Ishikawa (cell line): Measurements from ENCODE around the gene IFNGR2.

Experiments
- CEBPB ChIP-seq: IDR thresholded peaks from 2 replicates; pipeline ENCODE4 v1.6.1; 2012
- CREB1 ChIP-seq: IDR thresholded peaks from 2 replicates; pipeline ENCODE4 v1.6.1; 2012; ENCODE audit warnings: low read depth
- EGR1 ChIP-seq: IDR thresholded peaks from 2 replicates; pipeline ENCODE4 v1.6.1; 2012
- EP300 ChIP-seq: IDR thresholded peaks from 2 replicates; pipeline ENCODE4 v1.6.1; 2012; ENCODE audit warnings: borderline replicate concordance
- FOXM1 ChIP-seq: IDR thresholded peaks from 2 replicates; pipeline ENCODE4 v1.6.1; 2012; ENCODE audit warnings: low read depth, borderline replicate concordance
- NFIC ChIP-seq: IDR thresholded peaks from 2 replicates; pipeline ENCODE4 v1.6.1; 2012
- RAD21 ChIP-seq: IDR thresholded peaks from 2 replicates; pipeline ENCODE4 v1.6.1; 2012; ENCODE audit warnings: low read depth
- TAF1 ChIP-seq: IDR thresholded peaks from 2 replicates; pipeline ENCODE4 v1.6.1; 2012; ENCODE audit warnings: low read depth, mild to moderate bottlenecking
- TCF12 ChIP-seq: IDR thresholded peaks from 2 replicates; pipeline ENCODE4 v1.6.1; 2012; ENCODE audit warnings: low read depth
- TEAD4 ChIP-seq: IDR thresholded peaks from 2 replicates; pipeline ENCODE4 v1.6.1; 2012
- YY1 ChIP-seq: IDR thresholded peaks from 2 replicates; pipeline ENCODE4 v1.6.1; 2012; ENCODE audit warnings: low read depth
- ZBTB7A ChIP-seq: IDR thresholded peaks from 2 replicates; pipeline ENCODE4 v1.6.1; 2012; ENCODE audit warnings: low read depth
- TF ChIP-seq, protein P1 (sequence below): IDR thresholded peaks from 2 replicates; pipeline ENCODE4 v1.6.1; 2012; ENCODE audit warnings: low read depth, mild to moderate bottlenecking
- TF ChIP-seq, protein P2 (sequence below): IDR thresholded peaks from 2 replicates; pipeline ENCODE4 v1.6.1; 2012
- TF ChIP-seq, protein P3 (sequence below): IDR thresholded peaks from 2 replicates; pipeline ENCODE4 v1.6.1; 2012

Gene IFNGR2

DNA sequence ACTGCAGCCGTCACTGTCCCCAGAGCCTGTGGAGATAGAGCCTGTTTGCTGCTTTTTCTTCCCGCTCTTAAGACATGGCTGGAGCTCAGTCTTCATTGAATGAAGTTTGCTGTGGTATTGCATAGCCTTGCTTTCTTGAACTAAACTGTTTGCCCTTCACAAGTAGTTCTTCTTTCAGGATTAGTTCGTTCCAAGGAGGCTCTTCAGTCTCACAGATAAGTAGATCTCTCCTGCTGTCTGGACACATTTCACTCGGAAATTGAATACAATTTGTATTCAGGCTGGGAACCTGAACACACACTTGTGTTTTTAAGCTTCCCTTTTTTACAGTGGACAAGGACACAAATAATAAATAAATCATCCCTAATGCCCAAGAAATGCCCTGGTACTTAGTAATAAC, 43.8 kb upstream of the IFNGR2 start:
- TF ChIP-seq EGR1, result no peak
- TF ChIP-seq ZBTB7A, result no peak
- no peak for TF ChIP-seq FOXM1
- no peak for TF ChIP-seq CREB1
- no peak for TF ChIP-seq NFIC
- no peak for TF ChIP-seq YY1
- no peak for TF ChIP-seq TEAD4
- no peak for TF ChIP-seq TAF1
- TF ChIP-seq, protein P1, sequence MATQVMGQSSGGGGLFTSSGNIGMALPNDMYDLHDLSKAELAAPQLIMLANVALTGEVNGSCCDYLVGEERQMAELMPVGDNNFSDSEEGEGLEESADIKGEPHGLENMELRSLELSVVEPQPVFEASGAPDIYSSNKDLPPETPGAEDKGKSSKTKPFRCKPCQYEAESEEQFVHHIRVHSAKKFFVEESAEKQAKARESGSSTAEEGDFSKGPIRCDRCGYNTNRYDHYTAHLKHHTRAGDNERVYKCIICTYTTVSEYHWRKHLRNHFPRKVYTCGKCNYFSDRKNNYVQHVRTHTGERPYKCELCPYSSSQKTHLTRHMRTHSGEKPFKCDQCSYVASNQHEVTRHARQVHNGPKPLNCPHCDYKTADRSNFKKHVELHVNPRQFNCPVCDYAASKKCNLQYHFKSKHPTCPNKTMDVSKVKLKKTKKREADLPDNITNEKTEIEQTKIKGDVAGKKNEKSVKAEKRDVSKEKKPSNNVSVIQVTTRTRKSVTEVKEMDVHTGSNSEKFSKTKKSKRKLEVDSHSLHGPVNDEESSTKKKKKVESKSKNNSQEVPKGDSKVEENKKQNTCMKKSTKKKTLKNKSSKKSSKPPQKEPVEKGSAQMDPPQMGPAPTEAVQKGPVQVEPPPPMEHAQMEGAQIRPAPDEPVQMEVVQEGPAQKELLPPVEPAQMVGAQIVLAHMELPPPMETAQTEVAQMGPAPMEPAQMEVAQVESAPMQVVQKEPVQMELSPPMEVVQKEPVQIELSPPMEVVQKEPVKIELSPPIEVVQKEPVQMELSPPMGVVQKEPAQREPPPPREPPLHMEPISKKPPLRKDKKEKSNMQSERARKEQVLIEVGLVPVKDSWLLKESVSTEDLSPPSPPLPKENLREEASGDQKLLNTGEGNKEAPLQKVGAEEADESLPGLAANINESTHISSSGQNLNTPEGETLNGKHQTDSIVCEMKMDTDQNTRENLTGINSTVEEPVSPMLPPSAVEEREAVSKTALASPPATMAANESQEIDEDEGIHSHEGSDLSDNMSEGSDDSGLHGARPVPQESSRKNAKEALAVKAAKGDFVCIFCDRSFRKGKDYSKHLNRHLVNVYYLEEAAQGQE, result no peak
- TF ChIP-seq, protein P2, sequence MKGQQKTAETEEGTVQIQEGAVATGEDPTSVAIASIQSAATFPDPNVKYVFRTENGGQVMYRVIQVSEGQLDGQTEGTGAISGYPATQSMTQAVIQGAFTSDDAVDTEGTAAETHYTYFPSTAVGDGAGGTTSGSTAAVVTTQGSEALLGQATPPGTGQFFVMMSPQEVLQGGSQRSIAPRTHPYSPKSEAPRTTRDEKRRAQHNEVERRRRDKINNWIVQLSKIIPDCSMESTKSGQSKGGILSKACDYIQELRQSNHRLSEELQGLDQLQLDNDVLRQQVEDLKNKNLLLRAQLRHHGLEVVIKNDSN, result no peak
- no peak for TF ChIP-seq CEBPB
- TF ChIP-seq TCF12, result no peak

DNA sequence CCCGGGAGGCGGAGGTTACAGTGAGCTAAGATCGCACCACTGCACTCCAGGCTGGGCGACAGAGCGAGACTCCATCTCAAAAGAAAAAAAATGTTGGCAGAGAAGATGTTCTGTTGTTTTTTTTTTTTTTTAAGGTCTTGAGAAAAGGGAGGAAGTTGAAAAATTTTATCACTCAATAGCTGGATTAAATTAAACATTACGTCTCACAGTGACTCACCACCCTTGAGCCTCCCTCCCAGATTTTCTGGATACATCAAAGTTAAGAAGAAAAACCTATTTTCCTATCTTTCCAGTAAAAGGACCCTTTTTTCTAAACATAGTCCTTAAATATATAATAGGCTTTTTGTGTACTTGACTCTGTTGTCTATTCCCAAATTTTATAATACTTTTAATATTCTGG, 42.9 kb upstream of the IFNGR2 start:
- TF ChIP-seq, protein P1, result no peak
- TF ChIP-seq FOXM1, result no peak
- no peak for TF ChIP-seq EGR1
- TF ChIP-seq, protein P2, result no peak
- no peak for TF ChIP-seq TAF1
- TF ChIP-seq CREB1, result no peak
- no peak for TF ChIP-seq CEBPB
- TF ChIP-seq, protein P3, sequence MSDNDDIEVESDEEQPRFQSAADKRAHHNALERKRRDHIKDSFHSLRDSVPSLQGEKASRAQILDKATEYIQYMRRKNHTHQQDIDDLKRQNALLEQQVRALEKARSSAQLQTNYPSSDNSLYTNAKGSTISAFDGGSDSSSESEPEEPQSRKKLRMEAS, result no peak
- no peak for TF ChIP-seq TCF12
- TF ChIP-seq ZBTB7A, result no peak

DNA sequence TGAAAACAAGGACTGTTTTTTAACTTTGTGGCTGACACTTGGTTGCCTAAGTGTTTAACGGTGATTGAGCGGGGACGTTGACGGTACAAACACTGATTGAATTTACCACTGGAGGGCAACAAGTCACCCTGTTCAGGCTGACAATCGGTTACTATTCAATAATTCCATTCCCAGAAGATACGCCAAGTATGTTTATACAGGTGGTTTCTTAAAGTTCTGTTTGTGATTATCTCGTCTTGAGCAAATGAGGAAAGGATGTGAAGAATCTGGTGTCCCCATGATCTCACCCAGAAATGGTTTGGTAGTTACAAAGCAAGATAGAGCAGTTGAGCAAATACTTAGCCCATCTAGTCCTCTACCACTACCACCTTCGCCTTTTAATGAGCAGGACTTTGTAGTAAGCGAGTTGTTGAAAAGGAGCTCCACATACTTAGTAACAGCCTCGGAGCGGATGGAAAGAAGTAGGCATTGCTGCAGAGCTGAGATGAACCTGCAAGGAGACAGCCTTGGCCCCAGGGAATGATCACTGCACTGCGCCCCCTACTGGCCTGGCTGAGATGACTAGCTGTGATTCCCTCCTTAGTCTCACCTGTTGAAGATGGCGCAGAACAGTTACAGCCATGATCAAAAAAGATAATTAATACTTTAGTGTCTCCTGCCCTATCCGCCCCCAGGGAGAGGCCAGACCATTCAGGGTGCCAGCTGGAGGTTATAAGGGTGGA, 42.2 kb upstream of the IFNGR2 start:
- TF ChIP-seq YY1 (peak; percentile 59; the same call in 1 of the 2 replicates), CEBPB (no peak), ZBTB7A (no peak), CREB1 (no peak), EP300 (0 out of 2 replicates have a peak, but pooled peaks have one; percentile 11), RAD21 (peak; percentile 64)
- TF ChIP-seq, protein P3, result 0 out of 2 replicates have a peak, but pooled peaks have one; percentile 16

DNA sequence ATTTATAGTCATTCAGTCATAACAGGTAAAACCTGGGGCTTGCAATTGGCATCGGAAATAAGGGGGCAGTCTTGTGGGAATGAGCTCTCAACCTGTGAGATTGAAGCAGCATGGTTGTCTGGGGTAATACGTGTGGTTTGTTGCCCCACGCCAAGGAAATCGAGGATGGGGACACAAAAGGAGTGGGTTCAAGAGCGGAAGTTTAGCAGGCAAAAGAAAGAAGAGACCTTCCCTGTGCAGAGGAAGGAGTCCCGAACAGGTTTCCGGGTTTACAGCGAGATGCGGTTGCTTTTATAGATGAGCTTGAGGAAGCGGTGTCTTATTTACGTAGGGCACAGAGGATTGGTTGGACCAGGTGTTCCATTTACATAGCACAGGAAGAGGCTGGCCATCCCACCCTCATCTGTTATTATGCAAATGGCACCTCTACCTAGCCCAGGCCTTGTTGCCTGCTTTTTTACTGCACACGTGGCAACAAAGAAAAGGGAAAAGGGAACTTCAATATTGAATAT, 41.1 kb upstream of the IFNGR2 start:
- no peak for TF ChIP-seq EGR1

DNA sequence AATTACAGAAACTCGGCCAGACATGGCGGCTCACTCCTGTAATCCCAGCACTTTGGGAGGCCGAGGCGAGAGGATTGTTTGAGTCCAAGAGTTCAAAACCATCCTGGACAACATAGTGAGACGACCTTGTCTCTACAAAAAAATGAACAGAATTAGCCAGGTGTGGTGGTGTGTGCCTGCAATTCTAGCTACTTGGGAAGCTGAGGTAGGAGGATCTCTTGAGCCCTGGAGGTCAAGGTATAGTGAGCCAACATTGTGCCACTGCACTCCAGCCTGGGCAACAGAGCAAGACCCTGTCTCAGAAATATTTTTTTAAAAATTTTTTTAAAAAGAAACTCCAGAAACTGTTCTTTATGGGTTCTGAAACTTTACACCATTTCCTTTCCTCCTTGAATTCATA, 38.4 kb upstream of the IFNGR2 start:
- TF ChIP-seq EGR1 (no peak), YY1 (no peak), RAD21 (no peak), ZBTB7A (no peak), CEBPB (no peak), TCF12 (no peak)
- TF ChIP-seq, protein P3, result no peak

DNA sequence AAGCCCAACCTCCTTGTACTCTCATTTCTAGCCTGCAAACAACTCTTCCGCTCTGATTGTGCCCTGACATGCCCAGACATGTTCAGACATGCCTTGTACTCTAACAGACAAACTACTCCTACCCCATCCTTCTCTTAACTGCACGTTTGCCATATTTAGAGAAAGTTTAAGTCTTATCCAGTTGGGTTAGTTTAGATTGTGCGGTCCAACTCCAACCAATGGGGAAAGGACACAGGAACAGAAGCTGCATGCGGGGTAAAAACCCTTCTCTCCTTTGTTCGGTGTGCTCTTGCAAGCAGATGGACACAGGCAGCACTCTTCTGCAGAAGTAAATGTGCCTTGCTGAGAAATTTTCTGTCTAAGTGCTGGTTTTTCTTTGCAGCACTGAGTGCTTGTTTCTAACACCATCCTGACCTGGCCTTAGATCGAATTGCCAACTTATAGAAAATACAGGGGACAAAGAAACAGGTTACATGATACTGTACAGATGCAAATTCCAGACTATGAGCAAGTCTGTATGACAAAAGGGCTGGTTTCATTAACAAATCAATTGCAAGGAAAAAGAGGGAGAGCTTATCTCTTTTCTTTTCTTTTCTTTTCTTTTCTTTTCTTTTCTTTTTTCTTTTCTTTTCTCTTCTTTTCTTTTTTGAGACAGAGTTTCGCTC, 35.8 kb upstream of the IFNGR2 start:
- TF ChIP-seq TCF12 (0 out of 2 replicates have a peak, but pooled peaks have one; percentile 45), TAF1 (no peak)
- TF ChIP-seq, protein P2, result 0 out of 2 replicates have a peak, but pooled peaks have one; percentile 43
